OCI-LY3 (cell line): Measurements from ENCODE around the gene CAVIN2.

Experiments
- CTCF ChIP-seq: fragments of 200-600, 300-600 bp; sonication (generic); IDR thresholded peaks from 2 replicates; pipeline ENCODE4 v1.5.1; 2014; ENCODE audit warnings: antibody characterized with exemption, low read length, low read depth
- EZH2phosphoT487 ChIP-seq: fragments of 200-600 bp; shearing (Covaris generic); IDR thresholded peaks from 2 replicates; pipeline ENCODE4 v1.6.1; 2018; ENCODE audit warnings: antibody characterized with exemption, mixed run types, low read depth

GRCh38 chr2:191813943-191814342, 32.9 kb downstream of the CAVIN2 start:
- TF ChIP-seq CTCF (no peak), EZH2phosphoT487 (no peak)
